HG03571 (cell line): Measurements from ENCODE around the gene SFT2D1.
A peak's percentile ranks its signal among the peaks of the same experiment; 100 is the strongest.

ENCODE experiments used
- ATAC-seq: cut with Tn5 transposase; IDR thresholded peaks from one replicate; pipeline ENCODE4 v1.9.1; 2021; ENCODE audit not compliant: unreplicated experiment

SFT2D1 gene

GRCh38 chr6:166308033-166308768 lies 34.1 kb downstream of the SFT2D1 start, which contains the start of gene PRR18:
Gene PRR18, minus strand, starts transcription at chr6:166308392. Its CDS starts 250 bp downstream, at chr6:166308142.
- ATAC-seq = peak; percentile 54

GRCh38 chr6:166307082-166308032 lies 35.0 kb downstream of the SFT2D1 start:
- ATAC-seq = peak; percentile 45

DNA sequence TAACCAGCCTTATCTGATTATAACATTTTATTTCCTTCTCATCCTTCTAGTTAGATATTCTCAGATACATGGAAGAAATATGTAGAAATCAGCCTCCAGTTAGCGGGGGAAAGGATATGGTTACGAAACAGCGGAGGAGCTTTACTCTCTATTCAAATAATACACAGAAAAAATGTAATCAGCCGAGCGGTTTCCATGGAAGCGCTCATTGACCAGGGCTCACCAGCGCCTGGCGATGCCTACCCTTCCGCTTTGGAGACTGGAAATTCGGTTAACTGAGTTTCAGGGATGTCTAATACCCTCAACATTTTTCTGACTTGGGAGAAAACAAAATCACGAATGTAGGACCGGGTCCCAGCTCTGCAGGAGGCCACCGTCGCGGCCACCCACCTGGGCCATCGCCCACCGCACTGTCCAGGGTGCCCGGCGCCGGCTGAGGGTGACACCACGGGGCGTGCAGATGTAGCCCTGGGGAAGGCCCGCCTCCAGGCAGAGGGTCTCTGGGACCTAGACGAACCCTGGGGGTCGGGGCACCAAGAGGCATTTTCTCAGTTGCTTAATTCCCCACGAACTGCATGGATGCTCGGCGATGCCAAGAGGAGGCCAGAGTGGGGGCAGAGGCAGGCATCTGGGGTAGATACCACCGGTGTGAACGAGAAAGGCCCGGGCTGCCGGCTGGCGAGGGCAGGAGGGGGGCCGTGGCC lies 35.8 kb downstream of the SFT2D1 start:
- no peak for ATAC-seq

- no peak for ATAC-seq
These were observed 36.7 kb downstream of the SFT2D1 start for GRCh38 chr6:166305562-166306117.

DNA sequence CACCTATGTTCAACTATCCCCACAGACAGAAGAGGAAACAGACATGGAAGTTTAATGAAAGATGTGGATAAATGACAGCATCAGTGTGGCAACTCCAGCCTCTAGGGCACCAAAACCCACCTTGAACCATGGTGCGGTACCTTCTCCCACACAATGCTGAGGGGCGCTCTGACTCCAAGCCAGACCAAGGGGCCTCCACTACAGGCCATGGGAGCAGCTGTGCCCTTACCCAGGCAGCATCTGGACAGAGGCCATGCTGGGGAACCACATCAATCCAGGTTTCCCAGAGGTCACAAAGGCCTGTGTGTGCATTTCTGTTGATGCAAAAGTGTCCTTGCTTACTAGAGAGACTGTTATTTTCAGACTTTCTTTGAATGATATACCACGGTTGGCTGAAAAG lies 38.2 kb downstream of the SFT2D1 start:
- no peak for ATAC-seq

GRCh38 chr6:166301611-166302529 lies 40.5 kb downstream of the SFT2D1 start:
- no peak for ATAC-seq

DNA sequence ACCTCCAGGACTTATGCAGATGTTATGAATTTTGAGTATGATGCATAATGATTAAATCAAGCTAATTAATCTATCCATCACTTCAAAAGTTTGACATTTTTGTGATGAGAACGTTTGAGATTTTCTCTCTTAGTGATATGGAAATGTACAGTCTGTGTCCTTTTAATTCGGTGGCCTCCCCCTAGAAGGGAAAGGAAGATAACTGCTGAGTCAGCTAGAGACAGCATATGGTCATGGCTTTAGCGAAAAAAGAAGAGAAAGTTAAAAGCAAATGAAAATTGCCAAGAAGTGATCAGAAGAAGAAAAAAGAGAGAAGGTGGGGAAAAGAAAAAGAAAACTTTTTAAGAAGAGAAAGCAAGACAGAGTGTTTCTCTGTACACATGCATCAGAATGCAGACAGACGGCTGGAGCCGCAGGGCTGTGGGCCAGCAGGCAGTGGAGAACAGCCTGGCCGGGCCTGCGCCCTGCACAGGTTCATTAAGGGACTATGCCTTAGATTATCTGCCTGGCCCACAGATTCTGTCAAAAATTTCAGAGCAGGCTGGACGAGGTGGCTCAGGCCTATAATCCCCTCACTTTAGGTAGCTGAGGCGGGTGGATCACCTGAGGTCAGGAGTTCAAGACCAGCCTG lies 41.9 kb downstream of the SFT2D1 start:
- ATAC-seq = no peak

- ATAC-seq = no peak
These were observed 44.7 kb downstream of the SFT2D1 start for GRCh38 chr6:166297606-166298005.

GRCh38 chr6:166296035-166296883 lies 46.1 kb downstream of the SFT2D1 start:
- ATAC-seq = no peak

DNA sequence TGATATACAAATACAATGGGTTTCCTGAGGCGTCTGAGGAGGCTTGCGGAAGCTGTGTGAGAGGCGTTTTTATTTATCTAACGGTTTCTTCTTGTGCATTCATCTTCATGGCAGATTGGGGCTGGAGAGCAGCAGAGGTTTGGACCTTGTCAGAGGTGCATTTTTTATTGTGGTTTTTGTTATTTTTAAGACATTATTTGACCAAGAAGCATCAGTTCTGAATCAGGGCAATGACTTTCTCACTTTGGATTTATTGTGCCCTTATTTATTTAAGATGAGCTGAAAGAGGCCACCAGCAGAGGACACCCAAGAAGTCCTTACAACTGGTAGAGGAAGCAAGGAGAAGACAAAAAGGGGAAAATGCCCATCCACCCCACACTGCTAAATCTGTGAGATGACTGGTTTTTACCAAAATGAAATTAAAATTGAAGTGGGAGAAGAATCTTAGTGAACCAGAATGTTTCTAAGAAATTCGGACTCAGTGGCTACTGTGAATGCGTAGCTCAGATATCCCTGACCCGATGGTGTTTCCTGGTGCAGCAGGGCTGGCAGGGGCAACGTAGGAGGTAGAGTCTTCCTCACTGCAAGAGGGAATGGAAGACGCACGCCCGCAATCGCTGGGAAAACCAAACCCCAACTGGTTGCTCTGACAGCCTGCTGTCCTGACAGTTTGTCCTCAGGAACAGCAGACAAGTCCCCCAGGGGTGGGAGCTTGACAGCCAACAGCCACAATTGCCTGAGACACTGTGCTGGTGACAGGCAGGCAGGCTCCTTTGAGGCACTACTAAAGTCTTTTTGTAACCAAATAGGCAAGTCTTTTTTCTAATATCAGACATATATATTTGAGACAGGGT lies 48.4 kb downstream of the SFT2D1 start:
- ATAC-seq = no peak

GRCh38 chr6:166289207-166290060 lies 52.9 kb downstream of the SFT2D1 start:
- ATAC-seq = no peak

GRCh38 chr6:166286839-166287271 lies 55.5 kb downstream of the SFT2D1 start:
- peak; percentile 99 for ATAC-seq

- ATAC-seq = no peak
These were observed 57.1 kb downstream of the SFT2D1 start for GRCh38 chr6:166285233-166285632.

DNA sequence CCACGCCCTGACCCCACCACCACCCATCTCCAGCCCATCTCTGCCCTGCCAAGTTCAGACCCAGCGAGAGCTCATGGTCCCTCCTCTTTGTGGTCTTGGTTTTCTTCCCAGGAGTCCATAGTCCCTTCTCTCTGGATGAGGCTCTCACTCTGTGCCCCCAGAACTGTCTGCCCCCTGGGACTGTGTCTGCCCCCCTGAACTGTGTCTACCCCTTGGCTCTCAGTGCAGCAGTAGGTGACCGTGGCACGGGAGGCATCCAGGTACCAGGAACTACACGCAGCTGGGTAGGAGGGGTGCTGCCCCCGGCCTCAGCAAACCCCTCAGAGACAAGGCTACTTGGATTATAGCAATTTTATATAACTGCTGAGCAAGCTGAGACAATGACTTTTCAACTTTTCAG lies 57.7 kb downstream of the SFT2D1 start:
- no peak for ATAC-seq

GRCh38 chr6:166282394-166283032 lies 59.8 kb downstream of the SFT2D1 start:
- no peak for ATAC-seq

GRCh38 chr6:166281104-166281503 lies 61.2 kb downstream of the SFT2D1 start:
- peak; percentile 53 for ATAC-seq
